ENCODE results near the gene GEN1. TPM values are rescaled to one million over a fixed set of nuclear protein-coding genes. Genes with fewer than 3 reads are reported as not detected.

Gene GEN1
- total and polyA plus RNA-seq, 10 of the 15 experiments (the other 5 are each of a cell fraction or from before 2014, with no cell fraction given) = 6.0 to 49.6 (median 36.0) TPM

GRCh38 chr2:17830053-17831034, 76.4 kb downstream of the GEN1 start (continued):
- TF ChIP-seq BCL3 (IDR thresholded peaks at IDR 0.05; ENCODE audit: borderline replicate concordance, insufficient read depth, low read depth, low read length, poor library complexity, severe bottlenecking) (no peak), SMC3 (IDR thresholded peaks at IDR 0.05; ENCODE audit: borderline replicate concordance, low read length) (peak; percentile 87), HDAC2 (IDR thresholded peaks at IDR 0.05) (no peak), ZNF217 (IDR thresholded peaks at IDR 0.05) (no peak), STAT3 (IDR thresholded peaks at IDR 0.05; ENCODE audit: low read depth, low read length) (no peak), CBFB (IDR thresholded peaks at IDR 0.05; ENCODE audit: low read depth) (no peak), STAT1 (conservative IDR thresholded peaks at IDR 0.05) (no peak), CHD1 (IDR thresholded peaks at IDR 0.05; ENCODE audit: low read depth, low read length) (no peak), IKZF1 (conservative IDR thresholded peaks at IDR 0.05) (peak; percentile 77), ZBTB11 (CRISPR knock-in tag; IDR thresholded peaks at IDR 0.05) (no peak), IRF4 (IDR thresholded peaks at IDR 0.05; ENCODE audit: low read depth, low read length) (no peak), ZNF592 (IDR thresholded peaks at IDR 0.05) (no peak), ESRRA (IDR thresholded peaks at IDR 0.05; ENCODE audit: low read length) (no peak), REST (IDR thresholded peaks at IDR 0.05; ENCODE audit: low read depth, low read length) (no peak), HSF1 (IDR thresholded peaks at IDR 0.05; ENCODE audit: low read depth, low read length) (no peak)
